ENCODE data around the gene TRIML2. TPM values are rescaled to one million over a fixed set of nuclear protein-coding genes. Genes with fewer than 3 reads are reported as not detected.

TRIML2 gene
- total RNA-seq, 4 donors from 2014 or later, result not detected

DNA sequence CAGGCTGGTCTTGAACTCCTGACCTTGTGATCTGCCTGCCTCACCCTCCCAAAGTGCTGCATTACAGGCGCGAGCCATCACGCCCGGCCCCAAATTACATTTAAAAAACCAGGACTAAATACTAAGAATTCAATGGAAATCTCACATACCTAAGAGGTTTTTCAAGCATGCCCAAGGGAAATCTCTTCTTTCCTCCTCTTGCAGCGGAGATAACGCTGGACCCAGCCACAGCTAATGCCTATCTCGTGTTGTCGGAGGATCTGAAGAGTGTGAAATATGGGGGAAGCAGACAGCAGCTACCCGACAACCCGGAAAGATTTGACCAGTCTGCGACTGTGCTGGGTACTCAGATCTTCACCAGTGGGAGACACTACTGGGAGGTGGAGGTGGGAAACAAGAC is 37.2 kb upstream of the TRIML2 start:
- Histone ChIP-seq H3K27me3 (no peaks in the 10 kb centered on the region), H3K36me3 (no peaks in the 10 kb centered on the region), H3K9me3 (no peaks in the 10 kb centered on the region), H3K4me1 (no peaks in the 10 kb centered on the region), H3K27ac (no peak overlapping the region), H3K4me3 (no peak overlapping the region)
- TF ChIP-seq EP300 (IDR thresholded peaks at IDR 0.05) (no peak), POLR2AphosphoS5 (IDR thresholded peaks at IDR 0.05) (no peak), POLR2A (IDR thresholded peaks at IDR 0.05) (no peak)
- TF ChIP-seq, protein P1, sequence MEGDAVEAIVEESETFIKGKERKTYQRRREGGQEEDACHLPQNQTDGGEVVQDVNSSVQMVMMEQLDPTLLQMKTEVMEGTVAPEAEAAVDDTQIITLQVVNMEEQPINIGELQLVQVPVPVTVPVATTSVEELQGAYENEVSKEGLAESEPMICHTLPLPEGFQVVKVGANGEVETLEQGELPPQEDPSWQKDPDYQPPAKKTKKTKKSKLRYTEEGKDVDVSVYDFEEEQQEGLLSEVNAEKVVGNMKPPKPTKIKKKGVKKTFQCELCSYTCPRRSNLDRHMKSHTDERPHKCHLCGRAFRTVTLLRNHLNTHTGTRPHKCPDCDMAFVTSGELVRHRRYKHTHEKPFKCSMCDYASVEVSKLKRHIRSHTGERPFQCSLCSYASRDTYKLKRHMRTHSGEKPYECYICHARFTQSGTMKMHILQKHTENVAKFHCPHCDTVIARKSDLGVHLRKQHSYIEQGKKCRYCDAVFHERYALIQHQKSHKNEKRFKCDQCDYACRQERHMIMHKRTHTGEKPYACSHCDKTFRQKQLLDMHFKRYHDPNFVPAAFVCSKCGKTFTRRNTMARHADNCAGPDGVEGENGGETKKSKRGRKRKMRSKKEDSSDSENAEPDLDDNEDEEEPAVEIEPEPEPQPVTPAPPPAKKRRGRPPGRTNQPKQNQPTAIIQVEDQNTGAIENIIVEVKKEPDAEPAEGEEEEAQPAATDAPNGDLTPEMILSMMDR (IDR thresholded peaks at IDR 0.05), result no peak
- 78% methylated on average over 11 of the region's 11 CpGs for WGBS
- no peak for DNase-seq (ENCODE audit: low spot score in 2 of 2)

DNA sequence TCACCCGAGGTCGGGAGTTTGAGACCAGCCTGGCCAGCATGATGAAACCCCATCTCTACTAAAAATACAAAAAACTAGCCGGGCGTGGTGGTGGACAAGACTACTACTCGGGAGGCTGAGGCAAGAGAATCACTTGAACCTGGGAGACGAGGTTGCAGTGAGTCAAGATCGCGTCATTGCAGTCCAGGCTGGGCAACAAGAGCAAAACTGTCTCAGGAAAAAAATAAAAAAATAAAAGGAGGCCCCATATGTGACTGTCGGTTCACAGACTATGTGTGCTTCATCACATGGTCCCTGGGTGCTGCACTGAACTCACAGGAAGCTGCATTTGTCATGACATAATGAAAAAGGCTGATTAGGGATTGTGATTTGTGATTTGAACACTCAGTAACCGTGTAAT is 36.2 kb upstream of the TRIML2 start:
- DNase-seq (ENCODE audit: low spot score in 2 of 2), result no peak
- TF ChIP-seq EP300 (IDR thresholded peaks at IDR 0.05), result no peak
- TF ChIP-seq, protein P1 (IDR thresholded peaks at IDR 0.05), result no peak
- no peak for TF ChIP-seq POLR2A (IDR thresholded peaks at IDR 0.05)
- no peak for TF ChIP-seq POLR2AphosphoS5 (IDR thresholded peaks at IDR 0.05)
- Histone ChIP-seq H3K36me3 (no peaks in the 10 kb centered on the region), H3K27me3 (no peaks in the 10 kb centered on the region), H3K27ac (no peak overlapping the region), H3K4me3 (no peak overlapping the region), H3K9me3 (no peaks in the 10 kb centered on the region), H3K4me1 (no peaks in the 10 kb centered on the region)
- WGBS, result 85% methylated on average over 10 of the region's 10 CpGs

DNA sequence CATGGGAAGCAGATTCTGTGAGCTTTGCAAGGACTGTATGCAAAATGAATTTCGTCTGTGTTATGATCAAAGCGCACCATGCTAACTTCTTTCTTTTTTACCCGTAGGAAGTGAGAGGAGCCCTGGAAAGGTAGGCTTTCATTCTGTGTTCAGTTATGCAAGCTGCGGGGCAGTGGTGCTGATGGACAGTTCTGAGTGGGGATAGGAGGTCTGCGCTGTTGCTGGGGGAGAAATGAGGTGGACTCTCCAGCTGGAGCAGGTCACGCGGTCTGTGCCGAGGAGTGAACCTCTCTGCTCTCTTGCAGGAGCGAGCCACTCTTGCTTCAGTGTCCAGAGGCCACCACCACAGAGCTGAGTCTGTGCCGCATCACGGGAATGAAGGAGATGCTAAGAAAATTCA is 34.3 kb upstream of the TRIML2 start:
- TF ChIP-seq EP300 (IDR thresholded peaks at IDR 0.05) (no peak), POLR2A (IDR thresholded peaks at IDR 0.05) (no peak), POLR2AphosphoS5 (IDR thresholded peaks at IDR 0.05) (no peak)
- TF ChIP-seq, protein P1 (IDR thresholded peaks at IDR 0.05), result no peak
- WGBS, result 68% methylated on average over 11 of the region's 11 CpGs
- no peaks in the 10 kb centered on the region for H3K27me3 ChIP-seq
- H3K9me3 ChIP-seq, result no peaks in the 10 kb centered on the region
- no peak overlapping the region for H3K27ac ChIP-seq
- no peaks in the 10 kb centered on the region for H3K4me1 ChIP-seq
- DNase-seq (ENCODE audit: low spot score in 2 of 2), result no peak
- no peaks in the 10 kb centered on the region for H3K36me3 ChIP-seq
- H3K4me3 ChIP-seq, result no peak overlapping the region

DNA sequence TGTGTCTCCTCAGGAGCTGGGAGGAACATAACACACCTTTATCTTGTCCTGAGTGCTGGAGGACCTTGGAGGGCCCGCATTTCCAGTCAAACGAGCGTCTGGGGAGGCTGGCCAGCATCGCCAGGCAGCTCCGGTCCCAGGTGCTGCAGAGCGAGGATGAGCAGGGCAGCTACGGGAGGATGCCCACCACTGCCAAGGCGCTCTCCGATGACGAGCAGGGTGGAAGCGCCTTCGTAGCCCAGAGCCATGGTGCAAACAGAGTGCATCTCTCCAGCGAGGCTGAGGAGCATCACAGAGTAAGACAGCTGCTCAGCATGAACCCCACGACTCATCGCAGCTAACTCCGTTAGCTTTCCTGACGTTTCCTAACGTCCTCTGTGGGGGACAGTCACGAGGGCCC is 30.3 kb upstream of the TRIML2 start:
- WGBS, result 90% methylated on average over 17 of the region's 19 CpGs
- no peak for DNase-seq (ENCODE audit: low spot score in 2 of 2)
- no peak for TF ChIP-seq POLR2AphosphoS5 (IDR thresholded peaks at IDR 0.05)
- no peaks in the 10 kb centered on the region for H3K9me3 ChIP-seq
- H3K27ac ChIP-seq, result no peak overlapping the region
- H3K4me3 ChIP-seq, result no peak overlapping the region
- no peaks in the 10 kb centered on the region for H3K4me1 ChIP-seq
- no peaks in the 10 kb centered on the region for H3K36me3 ChIP-seq
- no peaks in the 10 kb centered on the region for H3K27me3 ChIP-seq

DNA sequence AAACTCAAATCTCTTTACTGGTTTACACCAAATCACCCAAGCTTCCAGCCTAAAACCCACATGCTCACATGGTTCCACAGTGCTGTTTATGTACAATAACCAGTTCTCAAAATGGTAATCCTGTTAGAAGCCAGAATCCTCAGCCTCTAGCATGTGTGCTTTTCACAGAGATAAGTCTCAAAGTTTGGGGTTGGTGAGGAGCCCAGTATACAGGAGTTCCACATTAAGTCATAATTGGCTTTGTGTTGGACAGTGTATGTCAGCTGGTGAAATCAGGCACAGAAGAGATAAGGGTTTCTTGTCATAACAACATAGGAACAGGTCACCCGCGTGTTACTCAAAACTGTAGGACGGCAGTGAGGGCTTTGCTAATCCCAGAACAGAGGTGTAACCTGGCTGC is 29.7 kb upstream of the TRIML2 start, which contains the start of gene TRIML1:
Gene TRIML1, plus strand, starts transcription at position 301 of the 400 bp plus-strand sequence. CDS start 118 bp downstream, outside the sequence.
- Histone ChIP-seq H3K9me3 (no peaks in the 10 kb centered on the region), H3K27ac (no peak within 1 kb of the TSS), H3K4me1 (no peaks in the 10 kb centered on the region), H3K4me3 (no peak within 1 kb of the TSS), H3K36me3 (no peaks in the 10 kb centered on the region), H3K27me3 (no peaks in the 10 kb centered on the region)
- DNase-seq (ENCODE audit: low spot score in 2 of 2), result no peak
- WGBS, result 73% methylated on average over 3 of the region's 3 CpGs
- TF ChIP-seq, protein P1 (IDR thresholded peaks at IDR 0.05), result no peak
- TF ChIP-seq EP300 (IDR thresholded peaks at IDR 0.05) (no peak), POLR2A (IDR thresholded peaks at IDR 0.05) (no peak), POLR2AphosphoS5 (IDR thresholded peaks at IDR 0.05) (no peak)

DNA sequence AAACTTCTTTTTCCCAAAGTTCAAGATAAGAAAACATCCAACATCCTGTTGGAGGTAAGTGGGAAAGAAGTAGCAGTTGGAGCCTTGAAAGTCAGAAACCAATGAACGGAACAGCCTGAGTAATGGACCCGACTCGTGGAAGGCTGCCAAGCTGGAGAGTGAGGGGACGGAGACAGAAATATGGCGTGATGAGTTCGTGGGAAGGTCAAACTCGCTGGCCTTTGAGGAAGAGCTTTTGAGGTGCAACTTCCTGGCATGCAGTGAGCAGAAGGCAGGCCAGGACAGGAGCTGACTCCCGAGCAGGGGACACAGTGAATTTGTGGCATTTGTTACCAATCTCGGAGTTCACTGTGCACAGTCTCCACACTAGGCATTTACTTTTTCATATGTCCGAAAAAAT is 28.8 kb upstream of the TRIML2 start:
- WGBS, result 42% methylated on average over 10 of the region's 10 CpGs
- no peak for DNase-seq (ENCODE audit: low spot score in 2 of 2)

More for the DNA sequence above, 28.8 kb upstream of the TRIML2 start:
- TF ChIP-seq POLR2AphosphoS5 (IDR thresholded peaks at IDR 0.05) (no peak), EP300 (IDR thresholded peaks at IDR 0.05) (no peak), POLR2A (IDR thresholded peaks at IDR 0.05) (no peak)
- TF ChIP-seq, protein P1 (IDR thresholded peaks at IDR 0.05), result no peak
- Histone ChIP-seq H3K27ac (no peak overlapping the region), H3K4me3 (no peak overlapping the region), H3K4me1 (no peaks in the 10 kb centered on the region), H3K9me3 (no peaks in the 10 kb centered on the region), H3K36me3 (no peaks in the 10 kb centered on the region), H3K27me3 (no peaks in the 10 kb centered on the region)

Measured in suprapubic skin (tissue), 4 donors.